ENCODE results near the gene BIVM. TPM values are rescaled to one million over a fixed set of nuclear protein-coding genes. Genes with fewer than 3 reads are reported as not detected.

Gene BIVM
- polyA plus RNA-seq, 3 donors, result 0.76 to 1.1 (median 0.81) TPM

GRCh38 chr13:102757006-102757405 is 41.9 kb upstream of the BIVM start:
- H3K27me3 ChIP-seq (ENCODE audit: control insufficient read depth in 2 of 2, insufficient read depth in 2 of 2, low read length in 2 of 2), result no peaks in the 10 kb centered on the region
- no peak overlapping the region for H3K4me3 ChIP-seq (replicated peaks in 1 of 3; ENCODE audit: low read depth in 2 of 3, low read length in 3 of 3)
- H3K4me3 Mint-ChIP-seq, result no peak overlapping the region
- no peaks in the 10 kb centered on the region for H3K79me2 ChIP-seq (ENCODE audit: insufficient read depth, low read length)
- no peaks in the 10 kb centered on the region for H3K4me1 ChIP-seq (ENCODE audit: control insufficient read depth in 1 of 2, insufficient read depth in 2 of 2, low read length in 2 of 2)
- intact Hi-C loops (cut with micrococcal nuclease), result no loop called here
- no peak for DNase-seq
- H3K27ac Mint-ChIP-seq, result no peak overlapping the region
- no peaks in the 10 kb centered on the region for H3K36me3 Mint-ChIP-seq
- H3K27me3 Mint-ChIP-seq (ENCODE audit: low read depth in 3 of 3), result peaks cover 0 to 3% (median 0%) of the 10 kb centered on the region in 3 donors
- no peak overlapping the region for H3K27ac ChIP-seq (ENCODE audit: low read depth in 1 of 2, low read length in 2 of 2)
- H3K4me1 Mint-ChIP-seq, result no peaks in the 10 kb centered on the region
- H3K4me2 ChIP-seq (replicated peaks; ENCODE audit: extremely low read depth, low read length, poor library complexity, severe bottlenecking), result no peak overlapping the region
- WGBS (ENCODE audit: insufficient coverage), result no CpG with 5 or more reads among the region's 1 CpG
- no peak overlapping the region for H3K9ac ChIP-seq (ENCODE audit: insufficient read depth, low read length, poor library complexity, severe bottlenecking)
- H3K9me3 Mint-ChIP-seq, result peaks cover 0 to 3% (median 2%) of the 10 kb centered on the region in 7 donors
- H3K9me3 ChIP-seq (replicated peaks in 1 of 2; ENCODE audit: control insufficient read depth in 1 of 2, insufficient read depth in 1 of 2, low read length in 2 of 2), result no peaks in the 10 kb centered on the region
- no peaks in the 10 kb centered on the region for H4K20me1 ChIP-seq (ENCODE audit: insufficient read depth, low read length)
- H2AFZ ChIP-seq (ENCODE audit: insufficient read depth, low read depth, low read length, poor library complexity, severe bottlenecking), result no peak overlapping the region
- TF ChIP-seq CTCF (IDR thresholded peaks at IDR 0.05), result no peak
- no peaks in the 10 kb centered on the region for H3K36me3 ChIP-seq (replicated peaks in 1 of 2; ENCODE audit: control insufficient read depth in 1 of 2, insufficient read depth in 2 of 2, low read length in 2 of 2)

GRCh38 chr13:102758842-102759241 is 40.1 kb upstream of the BIVM start:
- no CpG with 5 or more reads among the region's 2 CpGs for WGBS (ENCODE audit: insufficient coverage)
- no peak for TF ChIP-seq CTCF (IDR thresholded peaks at IDR 0.05)
- Histone ChIP-seq H3K27me3 (ENCODE audit: control insufficient read depth in 2 of 2, insufficient read depth in 2 of 2, low read length in 2 of 2) (no peaks in the 10 kb centered on the region), H3K9me3 (replicated peaks in 1 of 2; ENCODE audit: control insufficient read depth in 1 of 2, insufficient read depth in 1 of 2, low read length in 2 of 2) (no peaks in the 10 kb centered on the region), H2AFZ (ENCODE audit: insufficient read depth, low read depth, low read length, poor library complexity, severe bottlenecking) (no peak overlapping the region), H3K4me1 (ENCODE audit: control insufficient read depth in 1 of 2, insufficient read depth in 2 of 2, low read length in 2 of 2) (no peaks in the 10 kb centered on the region), H3K9ac (ENCODE audit: insufficient read depth, low read length, poor library complexity, severe bottlenecking) (no peak overlapping the region), H3K4me3 (replicated peaks in 1 of 3; ENCODE audit: low read depth in 2 of 3, low read length in 3 of 3) (no peak overlapping the region), H3K36me3 (replicated peaks in 1 of 2; ENCODE audit: control insufficient read depth in 1 of 2, insufficient read depth in 2 of 2, low read length in 2 of 2) (no peaks in the 10 kb centered on the region), H4K20me1 (ENCODE audit: insufficient read depth, low read length) (no peaks in the 10 kb centered on the region), H3K79me2 (ENCODE audit: insufficient read depth, low read length) (no peaks in the 10 kb centered on the region), H3K27ac (ENCODE audit: low read depth in 1 of 2, low read length in 2 of 2) (no peak overlapping the region), H3K4me2 (replicated peaks; ENCODE audit: extremely low read depth, low read length, poor library complexity, severe bottlenecking) (no peak overlapping the region)
- Mint-ChIP-seq H3K4me3 (no peak overlapping the region), H3K9me3 (no peaks in the 10 kb centered on the region), H3K27ac (no peak overlapping the region), H3K36me3 (no peaks in the 10 kb centered on the region), H3K4me1 (no peaks in the 10 kb centered on the region), H3K27me3 (ENCODE audit: low read depth in 3 of 3) (peaks cover 0 to 1% (median 0%) of the 10 kb centered on the region in 3 donors)
- DNase-seq, result no peak
- intact Hi-C loops (cut with micrococcal nuclease), result no loop called here

All from CD14-positive monocyte (primary cell).